Esophagus squamous epithelium (tissue), 5 donors: Measurements from ENCODE around the gene COMT. TPM values are rescaled to one million over a fixed set of nuclear protein-coding genes. Genes with fewer than 3 reads are reported as not detected.

ENCODE experiments used
- DNase-seq: peaks from one replicate; lab custom pipeline; 2025; lab: John Stamatoyannopoulos, UW
- H3K27ac ChIP-seq, 4 donors: fragments of 200-600 bp; sonication (generic); one replicate each; pipeline ENCODE4 v1.5.1; 2016 to 2019; ENCODE audit warnings: mild to moderate bottlenecking in 1 of 4
- H3K27me3 ChIP-seq, 4 donors: fragments of 200-600 bp; sonication (generic); 1 replicate in 3 of 4; 2 replicates in 1 of 4; pipeline versions ENCODE4 v1.5.1 to v1.6.0; 2017 to 2021; ENCODE audit warnings: antibody characterized with exemption in 1 of 4
- H3K36me3 ChIP-seq, 3 donors: fragments of 200-600 bp; sonication (generic); one replicate each; pipeline ENCODE4 v1.5.1; 2016 to 2019
- H3K4me1 ChIP-seq, 3 donors: fragments of 200-600 bp; sonication (generic); one replicate each; pipeline ENCODE4 v1.5.1; 2017 to 2019
- H3K4me3 ChIP-seq, 4 donors: fragments of 200-600 bp; sonication (generic); 1 replicate in 3 of 4; 2 replicates in 1 of 4; pipeline ENCODE4 v1.5.1; 2016 to 2019; ENCODE audit warnings: mild to moderate bottlenecking in 2 of 4, moderate library complexity in 1 of 4
- H3K9me3 ChIP-seq, 3 donors: fragments of 200-600 bp; sonication (generic); one replicate each; pipeline ENCODE4 v1.5.1; 2016 to 2019
- CTCF ChIP-seq, 6 experiments: fragments of 450-650 bp in 4 of 6; fragments of 200-600 bp in 2 of 6; sonication (generic) in 2 of 6; IDR thresholded peaks; one replicate each; pipeline ENCODE4 v1.5.1; 2016 to 2019; ENCODE audit warnings: antibody characterized with exemption in 6 of 6, mild to moderate bottlenecking in 4 of 6, moderate library complexity in 4 of 6
- POLR2A ChIP-seq, 4 donors: fragments of 450-650 bp; IDR thresholded peaks; one replicate each; pipeline ENCODE4 v1.6.1; 2017; ENCODE audit warnings: antibody characterized with exemption in 4 of 4, mild to moderate bottlenecking in 4 of 4, moderate library complexity in 3 of 4
- WGBS, 2 donors: methylation state at CpG; one replicate each; pipeline ENCODE4 v1.1.5; 2018; 5-methylcytosine and 5-hydroxymethylcytosine counted together
- intact Hi-C: fragments of 100-400 bp; cut with DNase I; formaldehyde crosslinking; loops from one replicate; pipeline ENCODE4 v1.15.0; 2022
- total RNA-seq, 4 donors: library from RNA; depleted of rRNA; stranded (reverse); fragments of >200 nt; gene quantifications; one replicate each; pipeline ENCODE4 v1.1.0, GENCODE V29; 2016
- donor health status: DM: yes; HTN: yes; CAD: no.

Gene COMT
- total RNA-seq, 4 donors from 2014 or later = 210 to 422 (median 234) TPM

DNA sequence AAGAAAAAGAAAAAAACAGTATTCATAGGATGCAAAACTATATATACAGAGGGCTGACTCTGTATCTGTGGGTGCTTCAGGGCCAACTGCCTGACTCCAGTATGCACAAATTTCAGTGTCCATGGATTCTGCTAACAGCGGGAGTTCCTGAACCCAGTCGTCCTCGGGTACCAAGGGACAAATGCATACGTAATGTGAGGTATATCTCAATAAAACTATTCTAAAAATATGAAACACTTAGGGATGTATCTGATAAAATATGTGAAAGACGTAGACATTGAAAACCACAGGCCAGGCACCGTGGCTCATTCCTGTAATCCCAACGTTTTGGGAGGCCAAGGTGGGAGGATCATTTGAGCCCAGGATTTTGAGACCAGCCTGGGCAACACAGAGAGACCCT, 13.9 kb upstream of the COMT start:
- H3K4me3 ChIP-seq = no peak overlapping the region
- no peaks in the 10 kb centered on the region for H3K9me3 ChIP-seq
- no peaks in the 10 kb centered on the region for H3K4me1 ChIP-seq
- DNase-seq = no peak
- TF ChIP-seq POLR2A (IDR thresholded peaks at IDR 0.05) (no peak), CTCF (IDR thresholded peaks at IDR 0.05) (no peak)
- H3K27ac ChIP-seq = no peak overlapping the region
- no peaks in the 10 kb centered on the region for H3K27me3 ChIP-seq
- intact Hi-C loops = no loop called here
- 79 to 81% methylated on average over 7 of the region's 7 CpGs for WGBS, 2 donors
- H3K36me3 ChIP-seq = peaks cover 0 to 22% (median 0%) of the 10 kb centered on the region in 3 donors

GRCh38 chr22:19928207-19928606, 13.4 kb upstream of the COMT start:
- Histone ChIP-seq H3K9me3 (no peaks in the 10 kb centered on the region), H3K4me3 (no peak overlapping the region), H3K4me1 (no peaks in the 10 kb centered on the region), H3K27me3 (no peaks in the 10 kb centered on the region), H3K27ac (no peak overlapping the region), H3K36me3 (peaks cover 0 to 22% (median 0%) of the 10 kb centered on the region in 3 donors)
- TF ChIP-seq CTCF (IDR thresholded peaks at IDR 0.05) (no peak), POLR2A (IDR thresholded peaks at IDR 0.05) (no peak)
- 89 to 90% methylated on average over 11 of the region's 11 CpGs for WGBS, 2 donors
- no peak for DNase-seq
- intact Hi-C loops = no loop called here

- TF ChIP-seq POLR2A (IDR thresholded peaks at IDR 0.05) (no peak), CTCF (IDR thresholded peaks at IDR 0.05) (no peak)
- Histone ChIP-seq H3K4me1 (no peaks in the 10 kb centered on the region), H3K27me3 (no peaks in the 10 kb centered on the region), H3K27ac (no peak overlapping the region), H3K4me3 (no peak overlapping the region), H3K36me3 (peaks cover 0 to 22% (median 0%) of the 10 kb centered on the region in 3 donors), H3K9me3 (no peaks in the 10 kb centered on the region)
- WGBS, 2 donors = 92 to 96% methylated on average over 8 to 21 of the region's 21 CpGs
- intact Hi-C loops = no loop called here
- no peak for DNase-seq
Measured at GRCh38 chr22:19929586-19930550, 11.7 kb upstream of the COMT start.

- no peak overlapping the region for H3K27ac ChIP-seq
- TF ChIP-seq POLR2A (IDR thresholded peaks at IDR 0.05) (no peak), CTCF (IDR thresholded peaks at IDR 0.05) (no peak)
- H3K4me3 ChIP-seq = no peak overlapping the region
- DNase-seq = no peak
- H3K36me3 ChIP-seq = peaks cover 0 to 22% (median 0%) of the 10 kb centered on the region in 3 donors
- intact Hi-C loops = no loop called here
- no peaks in the 10 kb centered on the region for H3K27me3 ChIP-seq
- no peaks in the 10 kb centered on the region for H3K4me1 ChIP-seq
- WGBS, 2 donors = 90 to 92% methylated on average over 16 to 19 of the region's 21 CpGs
- H3K9me3 ChIP-seq = no peaks in the 10 kb centered on the region
Measured at GRCh38 chr22:19930551-19931486, 10.8 kb upstream of the COMT start.
